Panc1 (cell line): ENCODE data around the gene RETREG1.

ENCODE experiments used
- CTCF ChIP-seq: fragments of 450-650 bp; IDR thresholded peaks from 2 replicates; pipeline ENCODE4 v1.5.1; 2017; ENCODE audit warnings: mild to moderate bottlenecking
- POLR2AphosphoS5 ChIP-seq: IDR thresholded peaks from 2 replicates; pipeline ENCODE4 v1.6.1; 2012; ENCODE audit warnings: mild to moderate bottlenecking, low read depth, low read length, moderate library complexity
- REST ChIP-seq, 2 experiments: IDR thresholded peaks; 2 replicates each; pipeline ENCODE4 v1.6.1; 2011 to 2012; ENCODE audit warnings: low read depth in 2 of 2, control low read depth in 1 of 2, low read length in 1 of 2, mild to moderate bottlenecking in 1 of 2, moderate library complexity in 1 of 2; ENCODE audit not compliant: insufficient read depth in 1 of 2
- SIN3A ChIP-seq: IDR thresholded peaks from 2 replicates; pipeline ENCODE4 v1.6.1; 2012; ENCODE audit warnings: low read depth, mild to moderate bottlenecking, low read length, moderate library complexity, borderline replicate concordance; ENCODE audit not compliant: insufficient read depth
- TCF7L2 ChIP-seq: IDR thresholded peaks from 2 replicates; pipeline ENCODE4 v1.6.1; 2011; ENCODE audit warnings: mild to moderate bottlenecking, low read depth, low read length, inconsistent platforms

GRCh38 chr5:16585041-16585667 lies 31.6 kb downstream of the RETREG1 start:
- TF ChIP-seq TCF7L2 (no peak), POLR2AphosphoS5 (no peak), CTCF (peak; percentile 84), REST (IDR thresholded peaks at IDR 0.05; ENCODE audit: insufficient read depth in 1 of 2, low read depth in 2 of 2, low read length in 1 of 2) (no peak), SIN3A (no peak)
